Caco-2 (cell line): ENCODE results near the gene TRIM54. TPM values are rescaled to one million over a fixed set of nuclear protein-coding genes. Genes with fewer than 3 reads are reported as not detected.

Source experiments
- BruUV-seq: library from RNA; stranded (reverse); fragments of 400-500 nt; replicated peaks from 2 replicates; lab custom pipeline; 2021; lab: Mats Ljungman, UMichigan
- CTCF ChIA-PET: fragments of 300-600 bp; sonication (Branson Sonifier 250); formaldehyde crosslinking; loops from one replicate; lab custom pipeline; 2022; ENCODE audit warnings: antibody characterized with exemption; lab: Charles Lee
- POLR2A ChIA-PET: fragments of 300-600 bp; sonication (Branson Sonifier 250); formaldehyde crosslinking; loops from one replicate; lab custom pipeline; 2022; ENCODE audit warnings: antibody characterized with exemption; lab: Charles Lee
- DNase-seq, 2 experiments: peaks; one replicate each; pipeline versions ENCODE4 v3.0.0 to v3.0.0-alpha.2; 2020 to 2022
- H3K27me3 ChIP-seq: replicated peaks from 2 replicates; pipeline ENCODE4 v1.6.0; 2011; ENCODE audit warnings: low read length; ENCODE audit not compliant: control insufficient read depth, insufficient read depth
- H3K36me3 ChIP-seq: 2 replicates; pipeline ENCODE4 v1.5.1; 2011; ENCODE audit warnings: low read length; ENCODE audit not compliant: control insufficient read depth, insufficient read depth
- H3K4me1 ChIP-seq: fragments of 250-450 bp; sonication (Bioruptor Pico); 2 replicates; pipeline ENCODE4 v1.5.1; 2020; ENCODE audit warnings: mild to moderate bottlenecking
- H3K4me3 ChIP-seq: 2 replicates; pipeline ENCODE4 v1.5.1; 2011; ENCODE audit warnings: low read depth, mild to moderate bottlenecking, control low read depth, low read length
- H3K9me3 ChIP-seq: fragments of 250-450 bp; sonication (Bioruptor Pico); 2 replicates; pipeline ENCODE4 v1.5.1; 2020; ENCODE audit warnings: mild to moderate bottlenecking, moderate library complexity
- H3K27ac Mint-ChIP-seq: one replicate; pipeline ENCODE4 v1.8.0; 2022; ENCODE audit warnings: mixed read lengths; ENCODE audit not compliant: unreplicated experiment
- H3K27me3 Mint-ChIP-seq: one replicate; pipeline ENCODE4 v1.8.0; 2022; ENCODE audit warnings: mixed read lengths; ENCODE audit not compliant: insufficient read depth, unreplicated experiment
- H3K36me3 Mint-ChIP-seq: one replicate; pipeline ENCODE4 v1.8.0; 2022; ENCODE audit warnings: mild to moderate bottlenecking, mixed read lengths; ENCODE audit not compliant: insufficient read depth, unreplicated experiment
- H3K4me1 Mint-ChIP-seq: one replicate; pipeline ENCODE4 v1.8.0; 2022; ENCODE audit warnings: low read depth, mixed read lengths; ENCODE audit not compliant: unreplicated experiment
- H3K4me3 Mint-ChIP-seq: one replicate; pipeline ENCODE4 v1.8.0; 2022; ENCODE audit warnings: mild to moderate bottlenecking, moderate library complexity, mixed read lengths; ENCODE audit not compliant: unreplicated experiment
- H3K9me3 Mint-ChIP-seq: one replicate; pipeline ENCODE4 v1.8.0; 2022; ENCODE audit warnings: mixed read lengths; ENCODE audit not compliant: unreplicated experiment
- intact Hi-C: fragments of 100-400 bp; cut with micrococcal nuclease; formaldehyde crosslinking; loops from one replicate; pipeline ENCODE4 v1.10.0; 2022; ENCODE audit not compliant: unreplicated experiment
- total RNA-seq: library from RNA; stranded (reverse); gene quantifications from 2 replicates; pipeline ENCODE4 v1.2.3, GENCODE V29; 2022
- TF ChIP-seq, protein P1 (sequence below), 2 experiments: fragments of 200-600 bp in 1 of 2; IDR thresholded peaks; 1 replicate in 1 of 2; 2 replicates in 1 of 2; pipeline versions ENCODE4 v1.5.1 to v1.8.0; 2011 to 2022; ENCODE audit warnings: antibody characterized with exemption in 1 of 2, control low read depth in 1 of 2, inconsistent platforms in 1 of 2, low read depth in 1 of 2, low read length in 1 of 2, mild to moderate bottlenecking in 1 of 2, moderate library complexity in 1 of 2; ENCODE audit not compliant: insufficient read depth in 1 of 2, severe bottlenecking in 1 of 2, unreplicated experiment in 1 of 2

TRIM54 gene
- total RNA-seq, 1 experiment from 2014 or later, result 0.25 TPM

DNA sequence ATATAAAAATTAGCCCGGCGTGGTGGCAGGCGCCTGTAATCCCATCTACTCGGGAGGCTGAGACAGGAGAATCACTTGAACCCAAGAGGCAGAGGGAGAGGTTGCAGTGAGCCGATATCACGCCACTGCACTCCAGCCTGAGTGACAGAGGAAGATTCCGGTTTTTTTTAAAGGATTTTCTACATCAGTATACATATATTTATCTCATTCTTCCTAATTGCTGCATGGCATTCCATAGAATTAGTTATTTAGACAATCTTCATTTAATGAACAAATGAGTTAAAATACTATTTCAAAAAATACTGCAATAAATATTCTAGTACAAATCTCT, 72.3 kb downstream of the TRIM54 start:
- Mint-ChIP-seq H3K4me3 (peak overlapping the region; percentile 44), H3K27ac (no peak overlapping the region), H3K36me3 (peaks cover 28% of the 10 kb centered on the region), H3K27me3 (no peaks in the 10 kb centered on the region), H3K4me1 (peaks cover 8% of the 10 kb centered on the region), H3K9me3 (no peaks in the 10 kb centered on the region)
- H3K27me3 ChIP-seq, result no peaks in the 10 kb centered on the region
- no TSS peak for BruUV-seq
- POLR2A ChIA-PET, result interaction anchor here (0.6 to 1.0 kb wide), 2 partner anchors 26 to 34 kb away, joined by 3 read pairs; partner anchors contain the start of gene ZNF513
- H3K4me3 ChIP-seq, result no peak overlapping the region
- intact Hi-C loops, result no loop called here
- H3K4me1 ChIP-seq, result peaks cover 24% of the 10 kb centered on the region
- no peaks in the 10 kb centered on the region for H3K9me3 ChIP-seq
- TF ChIP-seq, protein P1, sequence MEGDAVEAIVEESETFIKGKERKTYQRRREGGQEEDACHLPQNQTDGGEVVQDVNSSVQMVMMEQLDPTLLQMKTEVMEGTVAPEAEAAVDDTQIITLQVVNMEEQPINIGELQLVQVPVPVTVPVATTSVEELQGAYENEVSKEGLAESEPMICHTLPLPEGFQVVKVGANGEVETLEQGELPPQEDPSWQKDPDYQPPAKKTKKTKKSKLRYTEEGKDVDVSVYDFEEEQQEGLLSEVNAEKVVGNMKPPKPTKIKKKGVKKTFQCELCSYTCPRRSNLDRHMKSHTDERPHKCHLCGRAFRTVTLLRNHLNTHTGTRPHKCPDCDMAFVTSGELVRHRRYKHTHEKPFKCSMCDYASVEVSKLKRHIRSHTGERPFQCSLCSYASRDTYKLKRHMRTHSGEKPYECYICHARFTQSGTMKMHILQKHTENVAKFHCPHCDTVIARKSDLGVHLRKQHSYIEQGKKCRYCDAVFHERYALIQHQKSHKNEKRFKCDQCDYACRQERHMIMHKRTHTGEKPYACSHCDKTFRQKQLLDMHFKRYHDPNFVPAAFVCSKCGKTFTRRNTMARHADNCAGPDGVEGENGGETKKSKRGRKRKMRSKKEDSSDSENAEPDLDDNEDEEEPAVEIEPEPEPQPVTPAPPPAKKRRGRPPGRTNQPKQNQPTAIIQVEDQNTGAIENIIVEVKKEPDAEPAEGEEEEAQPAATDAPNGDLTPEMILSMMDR (IDR thresholded peaks at IDR 0.05; ENCODE audit: insufficient read depth in 1 of 2, low read depth in 1 of 2, low read length in 1 of 2, severe bottlenecking in 1 of 2, unreplicated experiment in 1 of 2), result no peak
- DNase-seq, result no peak
- no peaks in the 10 kb centered on the region for H3K36me3 ChIP-seq
- CTCF ChIA-PET, result interaction anchor here (1.3 to 1.5 kb wide), 2 partner anchors 15 to 89 kb away, joined by 3 to 6 read pairs; no protein-coding TSS in a partner anchor

DNA sequence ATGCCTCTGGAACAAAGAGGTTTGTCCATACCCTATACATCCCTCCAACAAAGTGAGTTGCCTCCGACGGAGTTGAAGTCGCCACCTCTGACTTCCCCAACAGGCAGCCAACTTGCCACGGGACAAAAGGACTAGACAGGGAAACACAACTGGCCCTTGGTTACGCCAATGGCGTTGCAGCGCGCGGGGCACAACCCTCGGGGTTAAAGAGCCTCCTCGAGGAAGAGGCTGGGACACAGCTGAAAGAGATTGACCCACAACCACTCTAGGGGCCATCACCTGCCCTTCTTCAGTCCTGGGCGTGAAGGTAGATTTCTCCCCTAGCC, 73.8 kb downstream of the TRIM54 start:
- TF ChIP-seq, protein P1 (IDR thresholded peaks at IDR 0.05; ENCODE audit: insufficient read depth in 1 of 2, low read depth in 1 of 2, low read length in 1 of 2, severe bottlenecking in 1 of 2, unreplicated experiment in 1 of 2), result no peak
- ChIA-PET CTCF (interaction anchor here (1.5 to 1.9 kb wide), 2 partner anchors 13 to 33 kb away, joined by 6 to 12 read pairs; partner anchors contain the start of gene MPV17), POLR2A (interaction anchor here (0.6 to 1.8 kb wide), 6 partner anchors 13 to 168 kb away, joined by 3 to 7 read pairs (median 4); partner anchors contain the start of genes EIF2B4, NRBP1 and SNX17)
- H3K4me3 ChIP-seq, result peak overlapping the region; percentile 60
- H3K4me1 Mint-ChIP-seq, result peaks cover 8% of the 10 kb centered on the region
- peaks cover 31% of the 10 kb centered on the region for H3K36me3 Mint-ChIP-seq
- H3K27me3 Mint-ChIP-seq, result no peaks in the 10 kb centered on the region
- BruUV-seq, result TSS peak; percentile 51
- H3K9me3 Mint-ChIP-seq, result no peaks in the 10 kb centered on the region
- H3K9me3 ChIP-seq, result no peaks in the 10 kb centered on the region
- DNase-seq, result peak; percentile 79 to 80
- peak overlapping the region; percentile 92 for H3K4me3 Mint-ChIP-seq
- no peaks in the 10 kb centered on the region for H3K36me3 ChIP-seq
- intact Hi-C loops, result loop anchor here (1.0 to 2.0 kb wide), 3 partner anchors 14 to 143 kb away; partner anchors contain the start of genes ATRAID, EIF2B4, SLC5A6 and SNX17
- no peaks in the 10 kb centered on the region for H3K27me3 ChIP-seq
- peaks cover 24% of the 10 kb centered on the region for H3K4me1 ChIP-seq
- peak overlapping the region; percentile 98 for H3K27ac Mint-ChIP-seq

DNA sequence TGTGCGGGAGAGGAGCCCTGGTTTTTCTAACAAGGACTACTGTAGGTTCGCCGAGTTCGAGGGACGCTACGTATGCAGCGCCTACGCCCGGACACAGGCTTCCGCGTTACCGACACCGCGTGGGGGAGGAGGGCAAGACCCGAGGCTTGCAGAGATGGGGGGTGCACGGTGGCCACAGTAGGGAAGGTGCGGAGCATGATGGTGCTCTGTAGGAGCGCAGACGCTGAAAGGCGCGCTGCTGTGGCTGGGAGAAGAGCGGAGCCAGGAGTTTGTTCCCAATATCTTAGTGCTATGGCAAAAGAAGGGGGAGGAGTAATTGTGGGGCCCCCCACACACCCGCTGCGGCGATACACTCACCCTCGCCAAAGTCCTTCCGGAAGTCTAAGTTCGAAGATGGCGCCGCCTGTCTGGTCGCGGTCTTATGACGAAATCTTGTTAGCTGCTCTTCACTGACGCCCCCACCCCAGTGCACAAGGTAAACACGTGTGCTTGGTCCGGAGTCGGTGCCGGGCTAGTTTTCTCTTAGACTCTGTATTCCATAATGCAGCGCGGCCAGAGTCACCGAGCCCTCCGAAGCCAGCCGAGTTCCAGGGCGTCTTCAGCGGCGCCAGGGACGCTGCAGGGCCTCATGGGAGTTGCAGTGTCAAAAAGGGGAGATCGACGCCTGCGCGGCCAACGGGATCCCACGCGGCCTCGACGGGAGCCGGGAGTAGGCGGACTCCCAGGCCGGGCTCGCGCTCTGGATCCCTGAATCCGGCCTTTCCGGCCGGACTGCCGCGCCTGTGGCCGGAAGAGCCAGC, 74.4 kb downstream of the TRIM54 start, which contains the start of gene GTF3C2:
GTF3C2 (minus strand) TSS at position 383 of the 800 bp plus-strand sequence. CDS start 13,210 bp downstream, outside the sequence.
- peak; percentile 99 for DNase-seq
- BruUV-seq, result no TSS peak
- H3K4me1 Mint-ChIP-seq, result peaks cover 8% of the 10 kb centered on the region
- intact Hi-C loops, result loop anchor here (1.0 to 2.0 kb wide), 3 partner anchors 14 to 144 kb away; partner anchors contain the start of genes ATRAID, EIF2B4, SLC5A6 and SNX17
- ChIA-PET POLR2A (interaction anchor here (0.6 to 1.8 kb wide), 11 partner anchors 9 to 1018 kb away, joined by 3 to 8 read pairs (median 4); partner anchors contain the start of genes EIF2B4, NRBP1, SNX17 and ZNF513), CTCF (interaction anchor here (0.8 to 1.9 kb wide), 3 partner anchors 13 to 72 kb away, joined by 5 to 12 read pairs (median 6); partner anchors contain the start of genes MPV17 and NRBP1)
- Histone ChIP-seq H3K4me3 (peak within 1 kb of the TSS; percentile 60), H3K36me3 (no peaks in the 10 kb centered on the region), H3K9me3 (no peaks in the 10 kb centered on the region), H3K4me1 (peaks cover 24% of the 10 kb centered on the region), H3K27me3 (no peaks in the 10 kb centered on the region)
- no peaks in the 10 kb centered on the region for H3K27me3 Mint-ChIP-seq
- peak within 1 kb of the TSS; percentile 98 for H3K27ac Mint-ChIP-seq
- H3K4me3 Mint-ChIP-seq, result peak within 1 kb of the TSS; percentile 92
- no peaks in the 10 kb centered on the region for H3K9me3 Mint-ChIP-seq
- TF ChIP-seq, protein P1 (IDR thresholded peaks at IDR 0.05; ENCODE audit: insufficient read depth in 1 of 2, low read depth in 1 of 2, low read length in 1 of 2, severe bottlenecking in 1 of 2, unreplicated experiment in 1 of 2), result no peak
- peaks cover 31% of the 10 kb centered on the region for H3K36me3 Mint-ChIP-seq
